HG02884 (cell line): ENCODE data around the gene IGFBP5.
A peak's percentile ranks its signal among the peaks of the same experiment; 100 is the strongest.

ENCODE experiments used
- ATAC-seq: cut with Tn5 transposase; IDR thresholded peaks from one replicate; pipeline ENCODE4 v1.9.1; 2021; ENCODE audit warnings: mild to moderate bottlenecking, moderate library complexity; ENCODE audit not compliant: unreplicated experiment

Gene IGFBP5

GRCh38 chr2:216666461-216667233 lies 28.7 kb downstream of the IGFBP5 start:
- peak; percentile 74 for ATAC-seq

GRCh38 chr2:216665717-216666116 lies 29.6 kb downstream of the IGFBP5 start:
- ATAC-seq, result no peak

DNA sequence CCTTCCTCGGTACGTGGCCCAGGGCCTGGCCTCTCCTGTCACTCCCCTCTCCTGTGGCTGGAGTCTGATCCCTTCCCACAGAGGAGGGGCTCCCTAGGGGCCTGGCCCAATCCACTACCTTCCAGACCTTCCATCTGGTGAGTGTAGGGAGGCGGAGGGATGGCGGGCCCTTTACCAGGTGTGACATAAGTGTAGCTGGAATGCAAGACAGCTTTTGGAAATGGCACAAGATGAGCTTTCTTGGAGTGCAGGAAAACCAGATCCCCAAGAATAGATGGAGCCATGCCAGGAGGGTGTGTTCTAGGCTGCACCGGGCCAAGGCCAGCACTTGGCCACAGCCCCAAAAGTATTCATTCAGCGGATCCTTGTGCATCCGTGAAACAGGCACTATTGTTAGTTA lies 30.1 kb downstream of the IGFBP5 start:
- no peak for ATAC-seq

DNA sequence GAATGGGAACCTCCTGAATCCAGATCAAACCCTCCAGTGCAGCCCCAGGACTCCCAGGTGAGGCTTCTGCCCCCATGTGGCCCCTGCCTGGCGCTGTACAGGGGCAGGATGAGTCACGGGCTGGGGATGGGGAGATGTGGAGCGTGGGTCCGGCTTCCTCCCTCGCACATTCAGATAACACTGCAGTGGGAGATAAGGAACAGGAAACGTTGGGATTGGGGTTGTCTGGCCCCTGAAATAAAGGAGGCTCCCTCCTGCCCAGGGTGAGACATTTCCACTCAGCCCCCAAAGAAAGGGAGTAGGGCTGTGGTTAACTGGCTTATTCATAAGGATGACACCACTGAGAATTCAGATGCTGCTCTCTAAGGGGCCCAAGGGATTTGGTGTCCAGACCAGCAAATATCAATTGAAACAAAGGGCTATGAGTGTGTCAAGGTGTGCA lies 30.7 kb downstream of the IGFBP5 start:
- no peak for ATAC-seq

GRCh38 chr2:216663846-216664245 lies 31.5 kb downstream of the IGFBP5 start:
- ATAC-seq, result no peak

- no peak for ATAC-seq
Measured at GRCh38 chr2:216663106-216663505, 32.2 kb downstream of the IGFBP5 start.

- ATAC-seq, result no peak
Measured at GRCh38 chr2:216661639-216662375, 33.5 kb downstream of the IGFBP5 start.

GRCh38 chr2:216661051-216661450 lies 34.3 kb downstream of the IGFBP5 start:
- ATAC-seq, result no peak

DNA sequence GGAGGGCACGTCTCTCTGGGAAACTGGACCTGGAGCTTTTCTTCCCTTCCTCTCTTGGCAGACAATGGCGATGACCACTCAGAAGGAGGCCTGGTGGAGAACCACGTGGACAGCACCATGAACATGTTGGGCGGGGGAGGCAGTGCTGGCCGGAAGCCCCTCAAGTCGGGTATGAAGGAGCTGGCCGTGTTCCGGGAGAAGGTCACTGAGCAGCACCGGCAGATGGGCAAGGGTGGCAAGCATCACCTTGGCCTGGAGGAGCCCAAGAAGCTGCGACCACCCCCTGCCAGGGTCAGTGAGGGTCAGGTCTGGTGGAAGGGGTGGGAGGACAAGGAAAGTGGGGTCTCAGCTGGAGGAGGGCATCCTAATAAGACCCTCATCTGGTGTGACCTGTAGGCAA lies 34.9 kb downstream of the IGFBP5 start:
- no peak for ATAC-seq

DNA sequence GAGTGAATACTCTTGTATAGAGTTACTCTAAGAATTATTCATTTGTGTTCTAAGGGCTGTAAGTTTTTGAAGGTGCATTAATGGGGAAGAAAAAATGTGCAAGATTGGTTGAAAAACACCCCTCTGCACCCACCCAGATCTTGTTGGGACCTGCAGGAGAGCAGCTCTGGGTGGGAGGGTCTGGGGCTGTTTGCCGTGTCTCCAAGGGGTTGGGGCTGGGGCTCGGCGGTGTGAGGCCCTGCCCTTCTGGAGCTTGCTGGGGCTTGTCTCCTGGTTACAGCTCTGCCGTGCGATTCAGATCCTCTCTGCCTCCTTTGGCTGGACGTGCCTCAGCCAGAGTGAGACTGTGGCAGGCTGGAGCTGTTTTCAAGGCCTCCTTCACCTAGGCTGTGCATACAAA lies 36.1 kb downstream of the IGFBP5 start:
- ATAC-seq, result no peak

DNA sequence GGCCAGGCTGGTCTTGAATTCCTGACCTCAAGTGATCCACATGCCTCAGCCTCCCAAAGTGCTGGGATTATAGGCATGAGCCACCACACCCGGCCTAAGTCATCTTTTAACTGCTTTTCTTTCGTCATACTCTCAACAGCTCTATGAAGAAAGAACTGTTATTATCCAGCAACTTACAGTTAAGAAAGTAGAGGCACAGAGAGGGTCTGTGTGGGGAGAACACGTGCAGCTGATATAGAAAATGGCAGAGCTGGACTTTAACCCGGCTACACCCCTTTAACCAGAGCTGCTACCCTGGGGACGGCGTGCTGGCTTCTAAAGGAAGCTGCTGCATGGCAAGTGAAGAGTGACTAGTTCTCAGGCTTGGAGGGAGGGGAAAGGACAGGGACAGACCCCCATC lies 36.6 kb downstream of the IGFBP5 start:
- no peak for ATAC-seq

DNA sequence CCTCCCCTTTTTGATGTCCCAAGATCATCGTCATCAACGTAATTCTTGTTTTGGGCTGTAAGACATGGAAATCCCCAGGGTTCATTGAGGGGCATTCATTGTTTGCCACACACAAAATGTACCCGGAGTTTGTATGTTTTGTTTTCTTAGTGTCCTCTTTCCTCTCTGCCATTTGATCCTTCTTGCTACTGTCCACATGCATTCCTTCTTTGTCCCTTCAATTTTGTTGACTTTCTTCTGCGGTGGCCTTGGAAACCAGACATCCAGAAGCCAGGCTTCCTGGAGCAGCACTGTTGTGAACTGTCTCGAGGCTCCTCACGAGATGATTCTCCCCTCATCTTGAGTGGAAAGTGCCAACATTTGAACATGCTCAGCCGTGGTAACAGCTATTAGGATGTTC lies 37.4 kb downstream of the IGFBP5 start:
- ATAC-seq, result no peak

DNA sequence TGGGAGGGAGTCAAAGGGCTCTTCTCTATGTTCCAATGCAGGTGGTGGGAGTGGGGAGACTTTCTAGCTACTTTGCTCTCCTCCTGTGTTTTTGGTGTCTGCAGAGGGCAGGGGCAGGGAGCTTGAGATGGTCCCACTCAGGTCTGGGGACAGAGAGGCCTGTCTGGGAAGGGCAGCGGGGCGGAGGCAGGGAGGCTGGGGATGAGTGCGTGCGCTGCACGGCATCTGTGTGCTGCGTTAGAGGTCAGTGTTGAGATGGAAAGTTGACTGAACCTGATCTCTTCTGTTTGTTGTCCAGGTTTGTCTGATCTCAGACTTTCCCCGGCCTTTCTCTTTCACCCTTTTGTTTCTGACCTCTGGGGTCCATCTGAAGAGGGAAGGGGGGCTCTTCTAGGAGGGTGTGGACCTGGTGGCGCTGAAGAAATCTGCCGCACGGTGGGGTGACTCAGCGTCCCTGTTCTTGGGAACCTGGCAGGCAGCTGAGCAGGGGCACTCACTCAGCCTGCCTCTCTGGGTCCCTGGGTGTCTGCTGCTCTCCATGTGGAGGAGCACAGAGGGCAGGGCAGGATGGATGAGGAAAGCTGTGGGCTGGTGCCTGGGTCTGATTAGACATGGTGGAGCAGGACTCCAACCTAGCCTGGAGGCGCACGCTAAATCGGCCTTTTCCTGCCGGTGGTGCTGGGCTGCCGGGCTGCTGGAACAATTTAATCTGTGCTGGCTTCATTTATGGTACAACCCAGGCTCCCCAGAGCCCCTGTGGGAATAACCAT lies 38.1 kb downstream of the IGFBP5 start:
- ATAC-seq, result no peak

- ATAC-seq, result no peak
Measured at GRCh38 chr2:216654528-216655052, 40.8 kb downstream of the IGFBP5 start.

- no peak for ATAC-seq
Measured at GRCh38 chr2:216653931-216654365, 41.4 kb downstream of the IGFBP5 start.

DNA sequence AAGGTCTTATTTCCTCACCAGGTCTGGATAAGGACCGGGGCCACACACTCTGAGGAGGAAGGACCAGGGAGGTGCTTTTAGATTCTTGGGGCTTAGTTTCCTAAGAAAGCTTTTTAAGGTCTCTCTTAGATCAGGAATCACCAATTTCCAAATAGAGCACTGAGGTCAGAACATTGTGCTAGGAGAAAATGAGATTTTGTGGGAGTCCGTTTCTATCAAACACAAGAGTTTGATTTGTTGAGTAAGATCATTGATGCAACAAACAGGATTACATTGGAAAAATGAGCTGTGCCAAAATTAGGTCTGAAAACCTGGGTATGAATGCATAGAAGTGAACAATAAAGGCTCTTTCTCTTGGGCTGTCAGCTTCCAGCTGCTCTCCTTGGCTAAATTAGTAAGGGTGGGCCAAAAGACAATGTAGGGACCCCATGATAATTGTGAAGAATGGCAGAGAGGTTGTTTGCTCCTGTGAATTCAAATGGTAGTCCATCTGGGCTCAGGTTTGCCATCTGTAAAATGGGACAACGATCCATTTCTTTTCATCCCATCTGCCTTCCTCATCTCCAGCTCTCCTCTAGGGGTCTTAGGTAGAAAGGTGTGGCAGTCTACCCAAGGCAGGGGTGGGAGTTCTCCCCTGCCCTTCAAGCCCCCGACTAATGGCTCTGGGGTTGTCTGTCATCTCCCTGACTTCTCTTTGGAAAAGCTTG lies 42.1 kb downstream of the IGFBP5 start:
- no peak for ATAC-seq

- no peak for ATAC-seq
Measured at GRCh38 chr2:216652566-216652965, 42.8 kb downstream of the IGFBP5 start.

DNA sequence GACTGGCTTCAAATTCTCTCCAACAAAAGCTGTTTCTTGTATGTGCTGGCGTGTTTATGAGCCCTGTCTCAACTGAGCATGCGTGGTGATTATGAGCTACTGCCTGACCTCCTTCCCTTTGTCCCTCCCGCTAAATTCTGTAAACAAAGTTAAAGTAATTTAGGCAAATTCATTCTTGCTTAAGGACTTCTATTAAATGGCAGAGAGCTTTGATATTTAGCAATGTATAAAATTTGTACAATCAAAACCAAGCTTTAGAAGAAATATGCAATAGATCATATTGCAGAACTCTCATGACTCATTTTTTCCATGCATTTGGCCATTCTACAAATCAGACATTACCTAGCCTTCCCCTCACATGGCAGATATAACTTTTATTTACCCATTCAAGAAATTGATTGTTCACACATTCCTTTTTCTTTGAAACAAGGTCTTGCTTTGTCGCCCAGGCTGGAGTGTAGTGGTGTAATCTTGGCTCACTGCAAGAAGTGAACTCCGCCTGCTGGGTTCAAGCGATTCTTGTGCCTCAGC lies 43.9 kb downstream of the IGFBP5 start:
- no peak for ATAC-seq

DNA sequence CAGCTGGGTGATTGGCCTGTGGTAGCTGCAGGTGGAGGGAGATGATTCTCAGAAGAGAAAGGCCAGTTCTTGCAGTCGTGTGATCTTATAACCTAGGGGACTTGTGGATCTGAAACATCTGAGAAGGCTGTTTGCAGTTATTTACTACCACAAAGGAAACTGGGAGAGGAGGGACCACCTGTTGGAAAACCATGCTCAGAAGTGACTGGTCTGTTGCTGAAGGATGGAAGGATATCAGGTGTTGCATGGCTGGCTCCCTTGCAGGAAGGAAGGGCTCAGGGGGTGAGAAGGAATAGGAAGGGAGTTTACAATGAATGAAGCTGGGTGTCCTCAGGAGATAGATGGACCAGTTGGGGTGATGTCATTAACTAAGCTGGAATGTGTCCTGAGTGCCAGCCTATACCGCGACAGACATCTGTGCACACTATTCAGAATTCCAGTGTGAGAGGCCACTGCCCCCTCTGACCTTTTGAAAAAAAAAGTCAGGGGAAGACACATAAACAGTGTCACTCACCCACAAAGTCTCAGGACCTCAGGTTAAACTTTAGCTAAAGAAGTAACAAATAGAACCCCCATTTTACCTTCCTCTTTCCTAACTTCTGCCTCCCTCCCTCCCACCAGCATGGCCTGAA lies 44.6 kb downstream of the IGFBP5 start:
- no peak for ATAC-seq

- ATAC-seq, result no peak
Measured at GRCh38 chr2:216649574-216649973, 45.8 kb downstream of the IGFBP5 start.
